ENCODE data around the gene UGT1A10.

The UGT1A10 gene

DNA sequence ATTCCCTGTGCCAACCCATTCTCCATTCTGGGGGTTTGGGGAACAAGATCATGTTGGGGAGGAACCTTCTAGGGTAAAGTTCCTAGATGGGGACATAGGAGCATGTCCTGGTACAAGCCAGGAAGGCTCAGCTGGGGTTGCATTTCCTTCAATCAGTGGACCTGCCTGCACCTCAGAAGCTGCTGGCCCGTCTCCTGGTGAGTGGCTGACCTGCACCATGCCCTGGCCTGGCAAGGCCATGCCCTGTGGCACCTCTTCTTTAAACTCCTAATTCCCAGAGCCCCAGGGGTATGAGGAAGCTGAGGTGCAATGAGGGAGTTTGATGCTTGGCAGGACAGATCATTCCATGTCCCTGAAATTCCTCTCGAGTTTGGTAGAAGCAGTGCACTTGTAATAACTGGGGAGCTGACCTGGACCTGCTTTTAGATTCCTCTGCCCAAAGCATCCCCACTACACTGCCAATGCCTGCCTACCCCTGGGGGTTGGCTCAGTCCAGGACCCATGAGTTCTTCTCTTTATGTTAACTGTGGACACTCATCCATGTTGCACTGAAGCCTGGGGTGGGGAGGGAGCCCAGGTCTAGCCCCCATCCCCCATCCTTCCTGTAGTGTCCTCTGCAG, 167.2 kb downstream of the UGT1A10 start:
- H3K9me2 ChIP-seq (replicated peaks; ENCODE audit: control insufficient read depth, low read length), result no peaks in the 10 kb centered on the region
- no peak overlapping the region for H3K4me2 ChIP-seq (ENCODE audit: low read length)
- peaks cover 6% of the 10 kb centered on the region; the same call in 1 of the 2 replicates for H3K27me3 ChIP-seq (ENCODE audit: control insufficient read depth, low read length)
- no peaks in the 10 kb centered on the region for H3F3A ChIP-seq (ENCODE audit: control insufficient read depth, insufficient read depth)
- no peak overlapping the region for H3K4me3 ChIP-seq (ENCODE audit: low read length)
- no peaks in the 10 kb centered on the region for H3K9me3 ChIP-seq (ENCODE audit: control insufficient read depth, insufficient read depth, low read length)
- H3K27ac ChIP-seq (ENCODE audit: low read depth, low read length), result no peak overlapping the region
- no peaks in the 10 kb centered on the region for H4K20me1 ChIP-seq (ENCODE audit: control insufficient read depth, insufficient read depth, low read depth, low read length)
- H3K36me3 ChIP-seq (ENCODE audit: control insufficient read depth, low read length), result no peaks in the 10 kb centered on the region
- H3K79me2 ChIP-seq (ENCODE audit: control insufficient read depth, low read length), result no peaks in the 10 kb centered on the region
- TF ChIP-seq EZH2phosphoT487 (IDR thresholded peaks at IDR 0.05; ENCODE audit: borderline replicate concordance, low read length), result no peak
- peaks cover 9% of the 10 kb centered on the region for H3K4me1 ChIP-seq (ENCODE audit: control insufficient read depth, low read length)

DNA sequence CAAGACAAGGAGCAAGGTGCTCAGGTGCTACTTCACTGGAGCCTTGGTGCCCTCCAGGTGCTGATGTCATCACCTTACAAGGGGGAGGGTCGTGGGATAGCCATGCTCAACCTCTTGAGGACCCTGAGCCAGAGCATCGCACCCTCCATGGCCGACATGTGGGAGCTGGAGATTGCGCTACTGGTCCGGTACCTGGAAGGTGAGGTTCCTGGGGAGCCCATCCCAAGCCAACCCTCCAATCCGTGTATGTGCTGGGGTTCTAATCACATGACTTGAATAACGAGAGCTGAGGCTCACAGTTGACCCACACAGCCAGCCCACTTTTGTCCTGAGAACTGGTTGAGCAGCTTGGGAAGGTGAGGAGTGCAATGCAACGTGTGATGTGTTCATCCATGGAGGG, 167.7 kb downstream of the UGT1A10 start:
- no peak overlapping the region for H3K4me3 ChIP-seq (ENCODE audit: low read length)
- H3K9me2 ChIP-seq (replicated peaks; ENCODE audit: control insufficient read depth, low read length), result no peaks in the 10 kb centered on the region
- H3K4me2 ChIP-seq (ENCODE audit: low read length), result no peak overlapping the region
- no peaks in the 10 kb centered on the region for H3K9me3 ChIP-seq (ENCODE audit: control insufficient read depth, insufficient read depth, low read length)
- no peaks in the 10 kb centered on the region for H3F3A ChIP-seq (ENCODE audit: control insufficient read depth, insufficient read depth)
- TF ChIP-seq, protein P1, sequence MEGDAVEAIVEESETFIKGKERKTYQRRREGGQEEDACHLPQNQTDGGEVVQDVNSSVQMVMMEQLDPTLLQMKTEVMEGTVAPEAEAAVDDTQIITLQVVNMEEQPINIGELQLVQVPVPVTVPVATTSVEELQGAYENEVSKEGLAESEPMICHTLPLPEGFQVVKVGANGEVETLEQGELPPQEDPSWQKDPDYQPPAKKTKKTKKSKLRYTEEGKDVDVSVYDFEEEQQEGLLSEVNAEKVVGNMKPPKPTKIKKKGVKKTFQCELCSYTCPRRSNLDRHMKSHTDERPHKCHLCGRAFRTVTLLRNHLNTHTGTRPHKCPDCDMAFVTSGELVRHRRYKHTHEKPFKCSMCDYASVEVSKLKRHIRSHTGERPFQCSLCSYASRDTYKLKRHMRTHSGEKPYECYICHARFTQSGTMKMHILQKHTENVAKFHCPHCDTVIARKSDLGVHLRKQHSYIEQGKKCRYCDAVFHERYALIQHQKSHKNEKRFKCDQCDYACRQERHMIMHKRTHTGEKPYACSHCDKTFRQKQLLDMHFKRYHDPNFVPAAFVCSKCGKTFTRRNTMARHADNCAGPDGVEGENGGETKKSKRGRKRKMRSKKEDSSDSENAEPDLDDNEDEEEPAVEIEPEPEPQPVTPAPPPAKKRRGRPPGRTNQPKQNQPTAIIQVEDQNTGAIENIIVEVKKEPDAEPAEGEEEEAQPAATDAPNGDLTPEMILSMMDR (IDR thresholded peaks at IDR 0.05; ENCODE audit: low read depth, low read length, poor library complexity, severe bottlenecking), result no peak
- TF ChIP-seq EZH2phosphoT487 (IDR thresholded peaks at IDR 0.05; ENCODE audit: borderline replicate concordance, low read length), result no peak
- no peaks in the 10 kb centered on the region for H3K36me3 ChIP-seq (ENCODE audit: control insufficient read depth, low read length)
- H3K4me1 ChIP-seq (ENCODE audit: control insufficient read depth, low read length), result peaks cover 9% of the 10 kb centered on the region
- H3K27ac ChIP-seq (ENCODE audit: low read depth, low read length), result no peak overlapping the region
- H3K79me2 ChIP-seq (ENCODE audit: control insufficient read depth, low read length), result no peaks in the 10 kb centered on the region
- H3K27me3 ChIP-seq (ENCODE audit: control insufficient read depth, low read length), result peaks cover 9% of the 10 kb centered on the region; the same call in 1 of the 2 replicates
- no peaks in the 10 kb centered on the region for H4K20me1 ChIP-seq (ENCODE audit: control insufficient read depth, insufficient read depth, low read depth, low read length)

GRCh38 chr2:233807215-233807865, 171.1 kb downstream of the UGT1A10 start:
- Histone ChIP-seq H4K20me1 (ENCODE audit: control insufficient read depth, insufficient read depth, low read depth, low read length) (no peaks in the 10 kb centered on the region), H3K4me2 (ENCODE audit: low read length) (no peak overlapping the region), H3K9me2 (replicated peaks; ENCODE audit: control insufficient read depth, low read length) (no peaks in the 10 kb centered on the region), H3K4me1 (ENCODE audit: control insufficient read depth, low read length) (no peaks in the 10 kb centered on the region), H3F3A (ENCODE audit: control insufficient read depth, insufficient read depth) (no peaks in the 10 kb centered on the region), H3K9me3 (ENCODE audit: control insufficient read depth, insufficient read depth, low read length) (no peaks in the 10 kb centered on the region), H3K27me3 (ENCODE audit: control insufficient read depth, low read length) (peaks cover 10% of the 10 kb centered on the region), H3K4me3 (ENCODE audit: low read length) (no peak overlapping the region), H3K27ac (ENCODE audit: low read depth, low read length) (no peak overlapping the region), H3K79me2 (ENCODE audit: control insufficient read depth, low read length) (no peaks in the 10 kb centered on the region), H3K36me3 (ENCODE audit: control insufficient read depth, low read length) (no peaks in the 10 kb centered on the region)
- TF ChIP-seq, protein P1 (IDR thresholded peaks at IDR 0.05; ENCODE audit: low read depth, low read length, poor library complexity, severe bottlenecking), result no peak
- TF ChIP-seq EZH2phosphoT487 (IDR thresholded peaks at IDR 0.05; ENCODE audit: borderline replicate concordance, low read length), result no peak

Measured in DOHH2 (cell line).